HepG2 (cell line): ENCODE data around the gene SPI1. TPM values are rescaled to one million over a fixed set of nuclear protein-coding genes. Genes with fewer than 3 reads are reported as not detected.

ENCODE experiments used
- CAMTA2 ChIP-seq: sonication (generic); formaldehyde crosslinking; IDR thresholded peaks from 2 replicates; pipeline ENCODE4 v1.4.0; 2020; ENCODE audit warnings: mild to moderate bottlenecking, missing genetic modification reagents, borderline replicate concordance
- GLI4 ChIP-seq: sonication (generic); formaldehyde crosslinking; IDR thresholded peaks from 2 replicates; pipeline ENCODE4 v1.5.1; 2020; ENCODE audit warnings: missing genetic modification reagents, mild to moderate bottlenecking, moderate library complexity, borderline replicate concordance
- KDM4B ChIP-seq: sonication (generic); formaldehyde crosslinking; IDR thresholded peaks from 2 replicates; pipeline ENCODE4 v1.4.0; 2020; ENCODE audit warnings: missing genetic modification reagents
- MLLT10 ChIP-seq: sonication (generic); formaldehyde crosslinking; IDR thresholded peaks from 2 replicates; pipeline ENCODE4 v1.4.0; 2020; ENCODE audit warnings: missing genetic modification reagents
- PITX1 ChIP-seq: sonication (generic); formaldehyde crosslinking; IDR thresholded peaks from 2 replicates; pipeline ENCODE4 v1.5.1; 2020; ENCODE audit warnings: mild to moderate bottlenecking, missing genetic modification reagents
- PRPF4 ChIP-seq: fragments of 200-400 bp; formaldehyde crosslinking; IDR thresholded peaks from 2 replicates; pipeline ENCODE4 v1.6.1; 2016; ENCODE audit warnings: low read length, low read depth; ENCODE audit not compliant: poor library complexity, severe bottlenecking
- RCOR2 ChIP-seq: IDR thresholded peaks from 2 replicates; pipeline ENCODE4 v1.6.1; 2016; ENCODE audit warnings: missing biosample characterization, missing genetic modification reagents
- THAP9 ChIP-seq: sonication (generic); formaldehyde crosslinking; IDR thresholded peaks from 2 replicates; pipeline ENCODE4; 2020; ENCODE audit warnings: missing genetic modification reagents, mild to moderate bottlenecking, borderline replicate concordance
- ZC3H13 ChIP-seq: sonication (generic); formaldehyde crosslinking; IDR thresholded peaks from 2 replicates; pipeline ENCODE4 v1.8.1; 2023; ENCODE audit warnings: mild to moderate bottlenecking, missing genetic modification reagents, moderate library complexity
- ZEB1 ChIP-seq: IDR thresholded peaks from 2 replicates; pipeline ENCODE4 v1.6.1; 2012; ENCODE audit warnings: mild to moderate bottlenecking, low read depth, inconsistent platforms; ENCODE audit not compliant: insufficient replicate concordance
- ZNF280B ChIP-seq: sonication (generic); formaldehyde crosslinking; IDR thresholded peaks from 2 replicates; pipeline ENCODE4 v1.5.0; 2020; ENCODE audit warnings: missing genetic modification reagents, mild to moderate bottlenecking, borderline replicate concordance
- ZNF557 ChIP-seq: sonication (generic); formaldehyde crosslinking; IDR thresholded peaks from 2 replicates; pipeline ENCODE4 v1.4.0; 2020; ENCODE audit warnings: missing genetic modification reagents
- ZNF660 ChIP-seq: sonication (generic); formaldehyde crosslinking; IDR thresholded peaks from 2 replicates; pipeline ENCODE4 v1.5.1; 2020; ENCODE audit warnings: mild to moderate bottlenecking, low read depth, missing genetic modification reagents, borderline replicate concordance
- polyA plus RNA-seq, 8 experiments: library from polyadenylated mRNA; depleted of rRNA in 3 of 8; stranded (reverse) in 7 of 8; unstranded in 1 of 8; fragments of >200 nt; fragmentation: Illumina TruSeq in 4 of 8; extraction: Trizol in 4 of 8; gene quantifications; 2 replicates each; pipeline versions ENCODE4 v1.2.1 to v1.2.3, GENCODE V29; 2011 to 2016; ENCODE audit warnings: low read depth in 4 of 8, missing spikeins in 1 of 8, mixed read lengths in 1 of 8; ENCODE audit not compliant: insufficient read depth in 1 of 8
- total RNA-seq, 5 experiments: library from RNA; depleted of rRNA; stranded (reverse); fragments of >200 nt; fragmentation: Illumina TruSeq; extraction: Trizol; gene quantifications; 2 replicates each; pipeline ENCODE4 v1.2.3, GENCODE V29; 2016; ENCODE audit warnings: low read depth in 1 of 5
- TF ChIP-seq, protein P1 (sequence below): sonication (generic); formaldehyde crosslinking; IDR thresholded peaks from 2 replicates; pipeline ENCODE4 v1.4.0; 2020; ENCODE audit warnings: missing genetic modification reagents
- TF ChIP-seq, protein P2 (sequence below): conservative IDR thresholded peaks from 2 replicates; pipeline ENCODE4 v1.6.1; 2018; ENCODE audit warnings: missing genetic modification reagents
- TF ChIP-seq, protein P3 (sequence below): sonication (generic); formaldehyde crosslinking; IDR thresholded peaks from 2 replicates; pipeline ENCODE4 v1.4.0; 2020; ENCODE audit warnings: missing genetic modification reagents
- TF ChIP-seq, protein P4 (sequence below): IDR thresholded peaks from 2 replicates; pipeline ENCODE4 v1.6.1; 2016; ENCODE audit warnings: missing compliant biosample characterization, missing genetic modification reagents, borderline replicate concordance

Gene SPI1
- total and polyA plus RNA-seq, 2 of the 13 experiments (the other 11 are each of a cell fraction or from before 2014, with no cell fraction given): not detected

GRCh38 chr11:47355283-47356128 lies 22.8 kb downstream of the SPI1 start (continued):
- TF ChIP-seq THAP9 (CRISPR knock-in tag): no peak
- no peak for TF ChIP-seq ZEB1
- no peak for TF ChIP-seq ZNF660 (CRISPR knock-in tag)
- TF ChIP-seq, protein P1, sequence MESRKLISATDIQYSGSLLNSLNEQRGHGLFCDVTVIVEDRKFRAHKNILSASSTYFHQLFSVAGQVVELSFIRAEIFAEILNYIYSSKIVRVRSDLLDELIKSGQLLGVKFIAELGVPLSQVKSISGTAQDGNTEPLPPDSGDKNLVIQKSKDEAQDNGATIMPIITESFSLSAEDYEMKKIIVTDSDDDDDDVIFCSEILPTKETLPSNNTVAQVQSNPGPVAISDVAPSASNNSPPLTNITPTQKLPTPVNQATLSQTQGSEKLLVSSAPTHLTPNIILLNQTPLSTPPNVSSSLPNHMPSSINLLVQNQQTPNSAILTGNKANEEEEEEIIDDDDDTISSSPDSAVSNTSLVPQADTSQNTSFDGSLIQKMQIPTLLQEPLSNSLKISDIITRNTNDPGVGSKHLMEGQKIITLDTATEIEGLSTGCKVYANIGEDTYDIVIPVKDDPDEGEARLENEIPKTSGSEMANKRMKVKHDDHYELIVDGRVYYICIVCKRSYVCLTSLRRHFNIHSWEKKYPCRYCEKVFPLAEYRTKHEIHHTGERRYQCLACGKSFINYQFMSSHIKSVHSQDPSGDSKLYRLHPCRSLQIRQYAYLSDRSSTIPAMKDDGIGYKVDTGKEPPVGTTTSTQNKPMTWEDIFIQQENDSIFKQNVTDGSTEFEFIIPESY: peak; percentile 84
- TF ChIP-seq, protein P2, sequence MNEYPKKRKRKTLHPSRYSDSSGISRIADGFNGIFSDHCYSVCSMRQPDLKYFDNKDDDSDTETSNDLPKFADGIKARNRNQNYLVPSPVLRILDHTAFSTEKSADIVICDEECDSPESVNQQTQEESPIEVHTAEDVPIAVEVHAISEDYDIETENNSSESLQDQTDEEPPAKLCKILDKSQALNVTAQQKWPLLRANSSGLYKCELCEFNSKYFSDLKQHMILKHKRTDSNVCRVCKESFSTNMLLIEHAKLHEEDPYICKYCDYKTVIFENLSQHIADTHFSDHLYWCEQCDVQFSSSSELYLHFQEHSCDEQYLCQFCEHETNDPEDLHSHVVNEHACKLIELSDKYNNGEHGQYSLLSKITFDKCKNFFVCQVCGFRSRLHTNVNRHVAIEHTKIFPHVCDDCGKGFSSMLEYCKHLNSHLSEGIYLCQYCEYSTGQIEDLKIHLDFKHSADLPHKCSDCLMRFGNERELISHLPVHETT (CRISPR knock-in tag): no peak
- no peak for TF ChIP-seq ZC3H13 (CRISPR knock-in tag)
- no peak for TF ChIP-seq PITX1 (CRISPR knock-in tag)
- no peak for TF ChIP-seq MLLT10 (CRISPR knock-in tag)
- TF ChIP-seq KDM4B: no peak; the same call in 1 of the 2 replicates
- peak; percentile 60; the same call in 1 of the 2 replicates for TF ChIP-seq RCOR2 (CRISPR knock-in tag)
- TF ChIP-seq ZNF280B (CRISPR knock-in tag): peak; percentile 40; the same call in 1 of the 2 replicates
- no peak for TF ChIP-seq GLI4 (CRISPR knock-in tag)
- TF ChIP-seq PRPF4: no peak
- TF ChIP-seq, protein P3, sequence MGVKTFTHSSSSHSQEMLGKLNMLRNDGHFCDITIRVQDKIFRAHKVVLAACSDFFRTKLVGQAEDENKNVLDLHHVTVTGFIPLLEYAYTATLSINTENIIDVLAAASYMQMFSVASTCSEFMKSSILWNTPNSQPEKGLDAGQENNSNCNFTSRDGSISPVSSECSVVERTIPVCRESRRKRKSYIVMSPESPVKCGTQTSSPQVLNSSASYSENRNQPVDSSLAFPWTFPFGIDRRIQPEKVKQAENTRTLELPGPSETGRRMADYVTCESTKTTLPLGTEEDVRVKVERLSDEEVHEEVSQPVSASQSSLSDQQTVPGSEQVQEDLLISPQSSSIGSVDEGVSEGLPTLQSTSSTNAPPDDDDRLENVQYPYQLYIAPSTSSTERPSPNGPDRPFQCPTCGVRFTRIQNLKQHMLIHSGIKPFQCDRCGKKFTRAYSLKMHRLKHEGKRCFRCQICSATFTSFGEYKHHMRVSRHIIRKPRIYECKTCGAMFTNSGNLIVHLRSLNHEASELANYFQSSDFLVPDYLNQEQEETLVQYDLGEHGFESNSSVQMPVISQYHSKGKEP: no peak
- TF ChIP-seq, protein P4, sequence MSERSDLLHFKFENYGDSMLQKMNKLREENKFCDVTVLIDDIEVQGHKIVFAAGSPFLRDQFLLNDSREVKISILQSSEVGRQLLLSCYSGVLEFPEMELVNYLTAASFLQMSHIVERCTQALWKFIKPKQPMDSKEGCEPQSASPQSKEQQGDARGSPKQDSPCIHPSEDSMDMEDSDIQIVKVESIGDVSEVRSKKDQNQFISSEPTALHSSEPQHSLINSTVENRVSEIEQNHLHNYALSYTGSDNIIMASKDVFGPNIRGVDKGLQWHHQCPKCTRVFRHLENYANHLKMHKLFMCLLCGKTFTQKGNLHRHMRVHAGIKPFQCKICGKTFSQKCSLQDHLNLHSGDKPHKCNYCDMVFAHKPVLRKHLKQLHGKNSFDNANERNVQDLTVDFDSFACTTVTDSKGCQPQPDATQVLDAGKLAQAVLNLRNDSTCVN (CRISPR knock-in tag): peak; percentile 52; the same call in 1 of the 2 replicates
- no peak for TF ChIP-seq CAMTA2
- TF ChIP-seq ZNF557 (CRISPR knock-in tag): no peak
